NCI-H146 treated with DMSO at 0.1 percent for 48 hours (cell line): Measurements from ENCODE around the gene PKNOX2.

Experiments
- DNase-seq: peaks from one replicate; lab custom pipeline; 2025; ENCODE audit not compliant: unreplicated experiment; lab: John Stamatoyannopoulos, UW

The PKNOX2 gene

GRCh38 chr11:125306476-125306875, 141.9 kb downstream of the PKNOX2 start:
- no peak for DNase-seq

GRCh38 chr11:125308246-125308645, 143.7 kb downstream of the PKNOX2 start:
- DNase-seq = no peak

- no peak for DNase-seq
These were observed 147.8 kb downstream of the PKNOX2 start for GRCh38 chr11:125312391-125312790.

GRCh38 chr11:125312812-125313211, 148.3 kb downstream of the PKNOX2 start:
- no peak for DNase-seq

GRCh38 chr11:125313271-125314219, 149.0 kb downstream of the PKNOX2 start:
- no peak for DNase-seq

GRCh38 chr11:125314276-125315078, 149.9 kb downstream of the PKNOX2 start:
- DNase-seq = no peak

- peak; percentile 1 for DNase-seq
These were observed 150.7 kb downstream of the PKNOX2 start for GRCh38 chr11:125315079-125315740.

GRCh38 chr11:125317416-125317815, 152.9 kb downstream of the PKNOX2 start:
- no peak for DNase-seq

- DNase-seq = no peak
These were observed 155.1 kb downstream of the PKNOX2 start for GRCh38 chr11:125319649-125320048.

- no peak for DNase-seq
These were observed 156.0 kb downstream of the PKNOX2 start for GRCh38 chr11:125320347-125321076.

GRCh38 chr11:125322289-125322688, 157.7 kb downstream of the PKNOX2 start:
- DNase-seq = no peak

GRCh38 chr11:125325196-125325595, 160.6 kb downstream of the PKNOX2 start:
- DNase-seq = no peak

- no peak for DNase-seq
These were observed 161.6 kb downstream of the PKNOX2 start for GRCh38 chr11:125326126-125326525.

GRCh38 chr11:125327518-125328224, 163.1 kb downstream of the PKNOX2 start:
- no peak for DNase-seq

- DNase-seq = no peak
These were observed 163.7 kb downstream of the PKNOX2 start for GRCh38 chr11:125328225-125328580.

GRCh38 chr11:125329786-125330185, 165.2 kb downstream of the PKNOX2 start:
- DNase-seq = no peak

- DNase-seq = no peak
These were observed 166.1 kb downstream of the PKNOX2 start for GRCh38 chr11:125330462-125331325.

GRCh38 chr11:125331357-125332035, 166.9 kb downstream of the PKNOX2 start:
- no peak for DNase-seq

- no peak for DNase-seq
These were observed 168.3 kb downstream of the PKNOX2 start for GRCh38 chr11:125332821-125333220.
